ENCODE measurements around the gene POLR3B. TPM values are rescaled to one million over a fixed set of nuclear protein-coding genes. Genes with fewer than 3 reads are reported as not detected.

Gene POLR3B
- total RNA-seq, 1 experiment from 2014 or later, result 15.3 TPM

GRCh38 chr12:106417926-106418910, 60.7 kb downstream of the POLR3B start:
- Histone ChIP-seq H3K4me1 (peaks cover 14% of the 10 kb centered on the region; the same call in 1 of the 2 replicates), H3K4me3 (no peak overlapping the region), H3K36me3 (peaks cover 3% of the 10 kb centered on the region; the same call in 1 of the 2 replicates), H3K9me3 (replicated peaks) (no peaks in the 10 kb centered on the region), H3K27me3 (no peaks in the 10 kb centered on the region), H3K27ac (peak overlapping the region; percentile 12; the same call in 1 of the 2 replicates)
- DNase-seq, result peak in 1 of 2 experiments; percentile 29

- peak in 1 of 2 experiments; percentile 8 for DNase-seq
- Histone ChIP-seq H3K27ac (peak overlapping the region; percentile 12; the same call in 1 of the 2 replicates), H3K9me3 (replicated peaks) (no peaks in the 10 kb centered on the region), H3K4me3 (no peak overlapping the region), H3K27me3 (no peaks in the 10 kb centered on the region), H3K36me3 (peaks cover 3% of the 10 kb centered on the region; the same call in 1 of the 2 replicates), H3K4me1 (peaks cover 14% of the 10 kb centered on the region; the same call in 1 of the 2 replicates)
Observed at GRCh38 chr12:106418970-106419369, 61.4 kb downstream of the POLR3B start.

- DNase-seq, result no peak
- H3K4me1 ChIP-seq, result peaks cover 8% of the 10 kb centered on the region; the same call in 1 of the 2 replicates
- H3K4me3 ChIP-seq, result no peak overlapping the region
- H3K27me3 ChIP-seq, result no peaks in the 10 kb centered on the region
- H3K27ac ChIP-seq, result no peak overlapping the region
- no peaks in the 10 kb centered on the region for H3K9me3 ChIP-seq (replicated peaks)
- peaks cover 6% of the 10 kb centered on the region for H3K36me3 ChIP-seq
Observed at GRCh38 chr12:106423291-106423690, 65.7 kb downstream of the POLR3B start.

GRCh38 chr12:106425061-106425702, 67.6 kb downstream of the POLR3B start:
- H3K4me1 ChIP-seq, result no peaks in the 10 kb centered on the region
- no peak overlapping the region for H3K27ac ChIP-seq
- H3K36me3 ChIP-seq, result peaks cover 17% of the 10 kb centered on the region
- H3K27me3 ChIP-seq, result no peaks in the 10 kb centered on the region
- DNase-seq, result no peak
- H3K4me3 ChIP-seq, result no peak overlapping the region
- no peaks in the 10 kb centered on the region for H3K9me3 ChIP-seq (replicated peaks)

GRCh38 chr12:106427917-106428316, 70.4 kb downstream of the POLR3B start:
- Histone ChIP-seq H3K36me3 (peaks cover 13% of the 10 kb centered on the region), H3K4me3 (no peak overlapping the region), H3K4me1 (no peaks in the 10 kb centered on the region), H3K27me3 (no peaks in the 10 kb centered on the region), H3K9me3 (replicated peaks) (no peaks in the 10 kb centered on the region), H3K27ac (no peak overlapping the region)
- no peak for DNase-seq

- Histone ChIP-seq H3K27ac (no peak overlapping the region), H3K27me3 (no peaks in the 10 kb centered on the region), H3K4me3 (no peak overlapping the region), H3K36me3 (peaks cover 13% of the 10 kb centered on the region), H3K4me1 (no peaks in the 10 kb centered on the region), H3K9me3 (replicated peaks) (no peaks in the 10 kb centered on the region)
- no peak for DNase-seq
Observed at GRCh38 chr12:106428384-106428783, 70.8 kb downstream of the POLR3B start.

GRCh38 chr12:106429043-106429552, 71.5 kb downstream of the POLR3B start:
- no peaks in the 10 kb centered on the region for H3K4me1 ChIP-seq
- H3K27ac ChIP-seq, result no peak overlapping the region
- peaks cover 16% of the 10 kb centered on the region for H3K36me3 ChIP-seq
- DNase-seq, result no peak
- no peak overlapping the region for H3K4me3 ChIP-seq
- H3K27me3 ChIP-seq, result no peaks in the 10 kb centered on the region
- no peaks in the 10 kb centered on the region for H3K9me3 ChIP-seq (replicated peaks)

- Histone ChIP-seq H3K36me3 (peaks cover 18% of the 10 kb centered on the region), H3K27me3 (no peaks in the 10 kb centered on the region), H3K27ac (no peak overlapping the region), H3K9me3 (replicated peaks) (no peaks in the 10 kb centered on the region), H3K4me1 (no peaks in the 10 kb centered on the region), H3K4me3 (no peak overlapping the region)
- DNase-seq, result no peak
Observed at GRCh38 chr12:106429636-106430035, 72.1 kb downstream of the POLR3B start.

- Histone ChIP-seq H3K27me3 (no peaks in the 10 kb centered on the region), H3K9me3 (replicated peaks) (no peaks in the 10 kb centered on the region), H3K4me1 (no peaks in the 10 kb centered on the region), H3K4me3 (no peak overlapping the region), H3K36me3 (peaks cover 18% of the 10 kb centered on the region), H3K27ac (no peak overlapping the region)
- DNase-seq, result no peak
Observed at GRCh38 chr12:106431839-106432411, 74.4 kb downstream of the POLR3B start.

GRCh38 chr12:106433055-106433454, 75.5 kb downstream of the POLR3B start:
- Histone ChIP-seq H3K36me3 (peaks cover 22% of the 10 kb centered on the region), H3K27me3 (no peaks in the 10 kb centered on the region), H3K9me3 (replicated peaks) (no peaks in the 10 kb centered on the region)

GRCh38 chr12:106434526-106434925, 77.0 kb downstream of the POLR3B start:
- Histone ChIP-seq H3K9me3 (replicated peaks) (no peaks in the 10 kb centered on the region), H3K4me1 (no peaks in the 10 kb centered on the region), H3K36me3 (peaks cover 15% of the 10 kb centered on the region), H3K27me3 (no peaks in the 10 kb centered on the region), H3K4me3 (no peak overlapping the region), H3K27ac (no peak overlapping the region)
- no peak for DNase-seq

More at GRCh38 chr12:106433055-106433454, 75.5 kb downstream of the POLR3B start:
- H3K27ac ChIP-seq, result no peak overlapping the region
- DNase-seq, result no peak
- no peak overlapping the region for H3K4me3 ChIP-seq
- no peaks in the 10 kb centered on the region for H3K4me1 ChIP-seq

GRCh38 chr12:106436164-106436563, 78.6 kb downstream of the POLR3B start:
- H3K36me3 ChIP-seq, result peaks cover 11% of the 10 kb centered on the region
- no peaks in the 10 kb centered on the region for H3K4me1 ChIP-seq
- no peak overlapping the region for H3K27ac ChIP-seq
- no peak for DNase-seq
- no peak overlapping the region for H3K4me3 ChIP-seq
- no peaks in the 10 kb centered on the region for H3K9me3 ChIP-seq (replicated peaks)
- H3K27me3 ChIP-seq, result no peaks in the 10 kb centered on the region

- Histone ChIP-seq H3K4me3 (no peak overlapping the region), H3K36me3 (peaks cover 10% of the 10 kb centered on the region), H3K27ac (no peak overlapping the region), H3K27me3 (no peaks in the 10 kb centered on the region), H3K9me3 (replicated peaks) (no peaks in the 10 kb centered on the region), H3K4me1 (no peaks in the 10 kb centered on the region)
- DNase-seq, result no peak
Observed at GRCh38 chr12:106442575-106442974, 85.0 kb downstream of the POLR3B start.

GRCh38 chr12:106445053-106445452, 87.5 kb downstream of the POLR3B start:
- H3K4me1 ChIP-seq, result no peaks in the 10 kb centered on the region

More at GRCh38 chr12:106445053-106445452, 87.5 kb downstream of the POLR3B start:
- Histone ChIP-seq H3K27ac (no peak overlapping the region), H3K27me3 (no peaks in the 10 kb centered on the region), H3K9me3 (replicated peaks) (no peaks in the 10 kb centered on the region), H3K36me3 (peaks cover 5% of the 10 kb centered on the region; the same call in 1 of the 2 replicates), H3K4me3 (no peak overlapping the region)
- DNase-seq, result no peak

Measured in SJCRH30 (cell line).